Upper lobe of right lung (tissue), 1 donor: ENCODE results near the gene ABCB1. TPM values are rescaled to one million over a fixed set of nuclear protein-coding genes. Genes with fewer than 3 reads are reported as not detected.

ENCODE experiments used
- ATAC-seq: fragments of 200-7000 bp; cut with Tn5 transposase; one replicate; pipeline ENCODE4 v1.9.1; 2020; ENCODE audit warnings: mild to moderate bottlenecking, moderate library complexity
- DNase-seq: peaks from one replicate; pipeline ENCODE4 v3.0.0-alpha.2; 2020
- H3K27ac ChIP-seq: fragments of 200-600 bp; one replicate; pipeline ENCODE4 v1.8.0; 2022
- H3K27me3 ChIP-seq: fragments of 200-600 bp; one replicate; pipeline ENCODE4 v1.8.0; 2022; ENCODE audit warnings: mild to moderate bottlenecking
- H3K36me3 ChIP-seq: fragments of 200-600 bp; one replicate; pipeline ENCODE4 v1.8.0; 2022
- H3K4me1 ChIP-seq: fragments of 200-600 bp; one replicate; pipeline ENCODE4 v1.8.0; 2022
- H3K4me3 ChIP-seq: fragments of 200-600 bp; one replicate; pipeline ENCODE4 v1.8.0; 2022; ENCODE audit warnings: mild to moderate bottlenecking
- H3K9me3 ChIP-seq: fragments of 200-600 bp; one replicate; pipeline ENCODE4 v1.8.0; 2022
- CTCF ChIP-seq: fragments of 200-600 bp; IDR thresholded peaks from one replicate; pipeline ENCODE4 v1.8.0; 2022; ENCODE audit warnings: antibody characterized with exemption
- intact Hi-C: fragments of 100-400 bp; cut with DNase I; formaldehyde crosslinking; loops from one replicate; pipeline ENCODE4 v1.11.0; 2022
- long read RNA-seq: library from polyadenylated mRNA; unstranded; transcript quantifications from one replicate; pipeline ENCODE4 v2.0.0, GENCODE V29; 2021
- total RNA-seq: library from RNA; stranded (reverse); fragmentation: NEBNext Ultra II Directional; extraction: Animal tissue kit (Norgen Biotek cat#: 25700); gene quantifications from one replicate; pipeline ENCODE4 v1.2.1, GENCODE V29; 2021
- donor health status: DM: no; HTN: yes; CAD: no; lungs with severe emphysema.

The ABCB1 gene
- 7.5 TPM for total RNA-seq
- long read RNA-seq, full-length matches to known transcripts = 4 of 9 reads
- long read RNA-seq, partial matches to known transcripts = 3 of 9 reads
- long read RNA-seq, other reads (novel, unspliced or antisense) = 2 of 9 reads

DNA sequence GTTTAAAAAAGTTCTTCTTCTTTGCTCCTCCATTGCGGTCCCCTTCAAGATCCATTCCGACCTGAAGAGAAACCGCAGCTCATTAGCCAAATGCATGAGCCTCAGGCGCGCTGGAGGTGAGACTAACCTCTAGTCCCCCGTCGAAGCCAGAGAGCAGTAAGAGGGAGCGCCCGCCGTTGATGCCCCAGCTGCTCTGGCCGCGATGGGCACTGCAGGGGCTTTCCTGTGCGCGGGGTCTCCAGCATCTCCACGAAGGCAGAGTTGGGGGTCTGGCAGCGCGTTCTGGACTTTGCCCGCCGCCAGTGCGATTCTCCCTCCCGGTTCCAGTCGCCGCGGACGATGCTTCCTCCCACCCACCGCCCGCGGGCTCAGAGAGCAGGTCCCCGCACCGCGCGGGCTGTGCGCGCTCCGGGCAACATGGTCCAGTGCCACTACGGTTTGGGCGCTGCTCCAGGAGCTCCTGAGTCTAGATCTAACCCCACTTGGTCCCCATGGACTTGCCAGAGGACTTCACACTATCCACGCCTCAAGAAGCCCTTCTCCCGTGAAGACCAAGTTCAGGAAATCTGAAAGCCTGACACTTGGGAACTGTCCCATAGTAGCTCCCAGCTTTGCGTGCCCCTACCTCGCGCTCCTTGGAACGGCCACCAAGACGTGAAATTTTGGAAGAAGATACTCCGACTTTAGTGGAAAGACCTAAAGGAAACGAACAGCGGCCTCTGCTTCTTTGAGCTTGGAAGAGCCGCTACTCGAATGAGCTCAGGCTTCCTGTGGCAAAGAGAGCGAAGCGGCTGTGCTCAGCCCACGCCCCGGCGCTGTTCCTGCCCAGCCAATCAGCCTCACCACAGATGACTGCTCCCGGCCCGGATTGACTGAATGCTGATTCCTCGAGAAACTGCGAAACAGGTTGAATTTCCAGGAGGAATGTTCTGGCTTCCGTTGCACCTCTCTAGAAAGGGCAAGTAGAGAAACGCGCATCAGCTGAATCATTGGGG, at the start of gene ABCB1:
ABCB1 (minus strand) TSS at position 755 of the 995 bp plus-strand sequence; CDS start at position 55, 700 bp downstream.
- no peaks in the 10 kb centered on the region for H3K36me3 ChIP-seq

GRCh38 chr7:87648316-87648715, 47.6 kb upstream of the ABCB1 start:
- DNase-seq (no peak), ATAC-seq (no peak)
- Histone ChIP-seq H3K9me3 (no peaks in the 10 kb centered on the region), H3K27ac (no peak overlapping the region), H3K36me3 (no peaks in the 10 kb centered on the region), H3K4me1 (no peaks in the 10 kb centered on the region), H3K27me3 (no peaks in the 10 kb centered on the region), H3K4me3 (no peak overlapping the region)
- TF ChIP-seq CTCF = no peak
- intact Hi-C loops = no loop called here

More for the DNA sequence above, at the start of gene ABCB1:
- no peaks in the 10 kb centered on the region for H3K9me3 ChIP-seq
- intact Hi-C loops = no loop called here
- TF ChIP-seq CTCF = no peak
- peaks cover 15% of the 10 kb centered on the region for H3K27me3 ChIP-seq
- H3K4me3 ChIP-seq = peak within 1 kb of the TSS; percentile 47
- peak; percentile 86 for ATAC-seq
- peak within 1 kb of the TSS; percentile 2 for H3K27ac ChIP-seq
- H3K4me1 ChIP-seq = no peaks in the 10 kb centered on the region
- DNase-seq = peak; percentile 65

GRCh38 chr7:87645446-87645845, 44.8 kb upstream of the ABCB1 start:
- no peak overlapping the region for H3K4me3 ChIP-seq
- H3K9me3 ChIP-seq = no peaks in the 10 kb centered on the region
- no peak for TF ChIP-seq CTCF
- DNase-seq = no peak
- ATAC-seq = no peak
- no peaks in the 10 kb centered on the region for H3K27me3 ChIP-seq
- intact Hi-C loops = no loop called here
- H3K36me3 ChIP-seq = no peaks in the 10 kb centered on the region
- H3K27ac ChIP-seq = no peak overlapping the region
- H3K4me1 ChIP-seq = no peaks in the 10 kb centered on the region

DNA sequence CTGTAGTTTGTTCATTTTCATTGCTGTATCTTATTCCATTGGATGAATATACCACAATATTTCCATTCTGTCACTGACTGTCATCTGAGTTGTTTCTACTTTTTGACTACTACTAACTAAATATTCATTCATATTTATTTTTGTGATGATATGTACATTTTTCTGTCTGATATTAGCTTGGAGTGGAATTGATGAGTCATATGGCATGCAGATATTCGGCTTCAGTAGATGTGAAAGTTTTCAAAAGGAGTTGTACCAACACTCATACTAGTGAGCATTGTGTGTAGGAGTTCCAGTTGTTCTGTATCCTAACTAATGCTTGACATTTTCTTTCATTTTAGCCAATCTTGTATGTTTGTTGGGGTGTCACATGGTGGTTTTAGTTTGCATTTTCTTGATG, 35.2 kb upstream of the ABCB1 start:
- no peak for DNase-seq
- Histone ChIP-seq H3K36me3 (no peaks in the 10 kb centered on the region), H3K27me3 (no peaks in the 10 kb centered on the region), H3K27ac (no peak overlapping the region), H3K4me3 (no peak overlapping the region), H3K9me3 (no peaks in the 10 kb centered on the region), H3K4me1 (no peaks in the 10 kb centered on the region)
- TF ChIP-seq CTCF = no peak
- intact Hi-C loops = no loop called here
- no peak for ATAC-seq

DNA sequence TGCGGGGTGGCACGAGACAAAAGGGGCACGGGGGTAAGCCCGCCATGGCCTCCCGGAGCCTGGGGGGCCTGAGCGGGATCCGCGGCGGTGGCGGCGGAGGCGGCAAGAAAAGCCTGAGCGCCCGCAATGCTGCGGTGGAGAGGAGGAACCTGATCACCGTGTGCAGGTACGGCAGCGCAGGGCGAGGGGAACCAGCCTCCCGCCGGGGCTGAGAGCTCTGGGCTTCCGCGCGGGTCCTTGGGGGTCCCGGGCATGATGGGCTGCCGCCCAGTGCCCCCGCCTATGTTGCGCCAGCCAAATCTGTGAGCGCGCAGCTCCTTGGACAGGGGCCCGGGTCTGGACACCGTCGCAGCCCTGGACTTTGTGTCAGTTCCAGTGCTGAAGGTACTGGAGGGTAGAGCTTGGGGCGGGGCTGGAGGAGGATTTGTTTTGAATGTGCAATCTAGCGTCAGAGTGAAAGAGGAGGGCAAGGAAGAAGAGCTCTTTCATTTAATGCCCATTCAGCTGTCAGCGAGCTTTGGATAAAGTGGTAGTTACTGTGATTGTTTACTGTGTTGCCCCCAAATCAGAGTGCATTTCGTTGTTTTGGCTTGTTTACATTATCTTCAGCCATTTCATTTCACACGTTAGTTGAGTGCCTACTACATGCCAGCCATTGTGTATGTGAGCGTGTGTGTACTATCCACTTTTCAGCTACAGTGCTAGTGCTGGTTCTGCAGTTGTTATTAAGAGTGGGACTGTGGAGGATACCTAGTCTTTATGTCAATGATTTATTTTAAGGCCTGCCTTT, 28.3 kb upstream of the ABCB1 start:
- DNase-seq = peak; percentile 67
- H3K27ac ChIP-seq = no peak overlapping the region
- H3K9me3 ChIP-seq = no peaks in the 10 kb centered on the region
- ATAC-seq = peak; percentile 44
- peak overlapping the region; percentile 63 for H3K4me3 ChIP-seq
- H3K4me1 ChIP-seq = peaks cover 14% of the 10 kb centered on the region
- H3K27me3 ChIP-seq = peaks cover 4% of the 10 kb centered on the region
- no peaks in the 10 kb centered on the region for H3K36me3 ChIP-seq
- intact Hi-C loops = no loop called here
- no peak for TF ChIP-seq CTCF
